GM10266 (cell line): ENCODE measurements around the gene PIP5KL1.

Experiments
- DNase-seq: peaks from one replicate; pipeline ENCODE4 v3.0.0; 2012; ENCODE audit errors: extremely low spot score
- TF ChIP-seq, protein P1 (sequence below): IDR thresholded peaks from 2 replicates; pipeline ENCODE4 v1.5.1; 2012; ENCODE audit warnings: mild to moderate bottlenecking, low read depth; ENCODE audit not compliant: control insufficient read depth, insufficient read depth; ENCODE audit errors: missing control alignments

PIP5KL1 gene

DNA sequence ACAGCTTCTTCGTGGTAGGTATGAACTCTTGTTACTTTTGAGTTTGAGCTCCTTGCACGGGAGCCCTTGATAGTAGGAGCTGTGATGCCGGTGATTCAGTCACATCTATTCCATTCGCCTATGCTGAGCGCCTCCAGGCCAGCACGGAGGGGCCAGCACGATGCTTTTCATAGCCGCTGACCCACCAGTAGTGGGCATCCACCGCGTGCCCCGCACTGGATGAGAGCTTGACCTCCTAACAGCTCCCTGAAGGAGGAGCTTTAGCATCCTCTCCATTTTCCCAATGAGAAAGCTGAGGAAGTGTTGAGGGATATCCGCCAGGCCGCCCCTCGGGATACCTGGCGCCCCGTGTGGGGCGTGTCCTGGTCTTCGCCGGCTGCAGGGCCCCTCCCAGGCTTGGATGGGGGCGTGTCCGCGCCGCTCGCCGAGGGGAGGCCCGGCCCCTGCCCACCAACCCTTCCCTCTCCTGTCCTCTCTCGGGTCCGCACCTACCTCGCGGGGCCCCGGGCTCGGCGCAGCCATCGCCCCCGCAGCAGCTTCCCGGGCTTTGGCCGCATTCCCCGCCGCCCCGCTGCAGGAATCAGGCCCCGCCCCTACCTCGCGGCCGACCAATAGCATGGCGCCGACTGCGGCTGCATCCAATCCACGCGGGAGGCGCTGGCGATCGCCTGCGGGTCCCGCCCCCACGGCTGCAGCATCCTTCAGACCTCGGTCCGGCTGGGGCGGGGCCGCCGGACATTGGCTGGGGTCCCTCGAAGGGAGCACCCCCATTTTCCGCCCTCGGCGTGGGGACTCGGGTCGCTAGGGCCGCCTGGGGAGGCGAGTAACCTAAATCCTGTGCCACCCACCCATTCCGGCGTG, at the start of gene PIP5KL1:
PIP5KL1 (minus strand) TSS at position 547 of the 861 bp plus-strand sequence; CDS start at position 522, 25 bp downstream.
- TF ChIP-seq, protein P1, sequence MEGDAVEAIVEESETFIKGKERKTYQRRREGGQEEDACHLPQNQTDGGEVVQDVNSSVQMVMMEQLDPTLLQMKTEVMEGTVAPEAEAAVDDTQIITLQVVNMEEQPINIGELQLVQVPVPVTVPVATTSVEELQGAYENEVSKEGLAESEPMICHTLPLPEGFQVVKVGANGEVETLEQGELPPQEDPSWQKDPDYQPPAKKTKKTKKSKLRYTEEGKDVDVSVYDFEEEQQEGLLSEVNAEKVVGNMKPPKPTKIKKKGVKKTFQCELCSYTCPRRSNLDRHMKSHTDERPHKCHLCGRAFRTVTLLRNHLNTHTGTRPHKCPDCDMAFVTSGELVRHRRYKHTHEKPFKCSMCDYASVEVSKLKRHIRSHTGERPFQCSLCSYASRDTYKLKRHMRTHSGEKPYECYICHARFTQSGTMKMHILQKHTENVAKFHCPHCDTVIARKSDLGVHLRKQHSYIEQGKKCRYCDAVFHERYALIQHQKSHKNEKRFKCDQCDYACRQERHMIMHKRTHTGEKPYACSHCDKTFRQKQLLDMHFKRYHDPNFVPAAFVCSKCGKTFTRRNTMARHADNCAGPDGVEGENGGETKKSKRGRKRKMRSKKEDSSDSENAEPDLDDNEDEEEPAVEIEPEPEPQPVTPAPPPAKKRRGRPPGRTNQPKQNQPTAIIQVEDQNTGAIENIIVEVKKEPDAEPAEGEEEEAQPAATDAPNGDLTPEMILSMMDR: peak; percentile 8
- DNase-seq: peak; percentile 93

DNA sequence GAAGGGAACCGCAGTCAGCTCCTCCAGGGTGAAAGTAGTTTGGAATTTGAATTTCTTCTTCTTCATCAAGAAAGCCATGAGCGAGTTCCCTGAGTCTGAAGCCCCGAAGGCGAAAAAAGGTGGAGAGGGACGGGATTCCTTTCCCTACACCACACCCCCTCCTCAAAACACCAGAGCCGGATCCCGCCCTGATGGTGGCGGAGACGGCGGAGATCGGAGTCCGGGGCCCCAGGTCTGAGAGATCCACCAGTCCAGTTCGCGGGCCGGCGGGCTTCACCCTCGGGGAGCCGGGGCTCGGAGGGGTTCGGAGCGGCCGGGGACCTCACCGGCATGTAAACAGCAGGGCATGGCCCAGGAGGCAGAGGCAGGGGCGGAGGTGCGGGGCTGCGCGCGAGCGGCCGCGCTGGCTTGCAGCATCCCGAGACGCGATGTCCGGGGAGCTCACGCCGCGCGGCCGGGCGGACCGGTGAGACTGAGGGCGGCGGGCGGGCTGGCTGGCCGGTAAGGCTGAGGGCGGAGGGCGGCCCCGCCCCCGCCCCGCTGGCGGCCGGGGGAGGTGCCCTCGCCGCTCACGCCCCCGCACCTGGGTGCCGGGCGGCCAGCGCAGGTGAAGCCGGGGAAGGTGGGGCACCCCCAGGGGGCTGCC, 49.6 kb upstream of the PIP5KL1 start:
- DNase-seq: no peak
- TF ChIP-seq, protein P1: no peak

- DNase-seq: peak; percentile 69
- TF ChIP-seq, protein P1: no peak
Observed at GRCh38 chr9:127979333-127980059, 48.9 kb upstream of the PIP5KL1 start.

GRCh38 chr9:127979015-127979332, 48.4 kb upstream of the PIP5KL1 start:
- DNase-seq: no peak
- TF ChIP-seq, protein P1: no peak

DNA sequence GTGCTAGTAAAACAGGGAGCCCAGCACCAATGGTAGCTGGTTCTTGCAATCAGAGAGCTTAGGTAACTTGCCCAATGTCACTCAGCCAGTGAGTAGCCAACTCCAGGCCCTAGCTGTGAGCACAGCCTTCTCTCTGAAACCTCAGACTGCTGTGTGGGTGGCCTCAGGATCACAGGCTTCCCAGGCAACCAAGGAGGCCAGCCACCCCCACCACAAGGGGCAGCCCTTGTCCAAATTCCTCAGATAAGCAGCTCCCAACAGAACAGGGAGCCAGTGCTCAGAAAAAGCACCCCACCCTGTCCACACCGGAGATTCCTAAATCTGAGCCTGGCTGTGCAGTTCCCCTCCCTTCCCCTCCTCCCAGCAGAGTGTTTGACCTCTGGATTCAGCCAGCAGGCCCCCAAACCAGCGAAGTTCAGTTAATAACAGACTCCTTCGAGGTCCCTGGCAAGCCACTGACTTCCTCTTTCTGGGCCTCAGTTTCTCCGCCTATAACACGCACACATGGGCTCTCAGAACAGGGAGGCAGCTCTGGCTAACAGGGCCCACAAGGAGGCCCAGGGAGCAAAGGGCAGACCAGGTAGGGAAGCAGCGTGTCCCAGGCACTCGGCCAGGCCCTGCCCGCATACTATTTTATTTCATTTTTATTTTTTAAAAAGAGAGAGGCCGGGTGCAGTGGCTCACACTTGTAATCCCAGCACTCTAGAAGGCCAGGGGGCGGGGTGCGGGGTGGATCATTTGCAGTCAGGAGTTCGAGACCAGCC, 47.5 kb upstream of the PIP5KL1 start:
- no peak for DNase-seq
- TF ChIP-seq, protein P1: no peak

- DNase-seq: no peak
- TF ChIP-seq, protein P1: no peak
Observed at GRCh38 chr9:127977009-127977883, 46.7 kb upstream of the PIP5KL1 start.
